HepG2 (cell line): ENCODE measurements around the gene ZNF217. TPM values are rescaled to one million over a fixed set of nuclear protein-coding genes. Genes with fewer than 3 reads are reported as not detected.

ENCODE experiments used
- ATAC-seq: fragments of 200-7000 bp; cut with Tn5 transposase; 3 replicates; pipeline ENCODE4 v1.9.1; 2020; ENCODE audit warnings: mild to moderate bottlenecking, moderate library complexity
- BruUV-seq: library from RNA; stranded (reverse); fragments of 400-500 nt; replicated peaks from 2 replicates; lab custom pipeline; 2021; lab: Mats Ljungman, UMichigan
- CTCF ChIA-PET: fragments of 300-600 bp; formaldehyde crosslinking; extraction: SDS; loops from one replicate; lab custom pipeline; 2021; ENCODE audit warnings: low total read pairs, inconsistent platforms, low intra/inter-chr PET ratio; lab: Yijun Ruan, JAX
- POLR2A ChIA-PET: fragments of 350-600 bp; sonication (Branson Sonifier 250); formaldehyde crosslinking; loops from one replicate; lab custom pipeline; 2020; ENCODE audit warnings: antibody characterized with exemption, inconsistent platforms; lab: Yijun Ruan, JAX
- DNase-seq: peaks from one replicate; pipeline ENCODE4 v3.0.0-alpha.2; 2015; ENCODE audit warnings: low spot score
- FAIRE-seq: peaks from 3 replicates; lab custom pipeline; 2011; peaks lifted over from hg19 to GRCh38; lab: Jason Lieb, UNC
- H2AFZ ChIP-seq: one replicate; pipeline ENCODE4 v1.6.1; 2011; ENCODE audit warnings: low read length, inconsistent platforms
- H3K27ac ChIP-seq: fragments of 300-600 bp; 3 replicates; pipeline ENCODE4 v1.8.0; 2011; ENCODE audit warnings: mixed run types, mild to moderate bottlenecking, mixed read lengths, low read length, inconsistent platforms; ENCODE audit not compliant: insufficient read depth; ENCODE audit errors: extremely low read length
- H3K27me3 ChIP-seq, 2 experiments: fragments of 200-600 bp in 1 of 2; 2 replicates in 1 of 2; 3 replicates in 1 of 2; pipeline versions ENCODE4 v1.6.0 to v1.8.0; 2011; ENCODE audit warnings: low read length in 2 of 2, mild to moderate bottlenecking in 2 of 2, moderate library complexity in 2 of 2, inconsistent platforms in 1 of 2; ENCODE audit not compliant: insufficient read depth in 2 of 2, control insufficient read depth in 1 of 2
- H3K36me3 ChIP-seq, 2 experiments: fragments of 200-600 bp in 1 of 2; replicated peaks in 1 of 2; 2 replicates in 1 of 2; 3 replicates in 1 of 2; pipeline versions ENCODE4 v1.5.1 to v1.8.0; 2011; ENCODE audit warnings: low read length in 2 of 2, inconsistent platforms in 1 of 2; ENCODE audit not compliant: insufficient read depth in 2 of 2, control insufficient read depth in 1 of 2
- H3K4me1 ChIP-seq: 2 replicates; pipeline ENCODE4 v1.5.1; 2012; ENCODE audit warnings: low read length, inconsistent platforms; ENCODE audit not compliant: insufficient read depth
- H3K4me2 ChIP-seq: 2 replicates; pipeline ENCODE4 v1.6.0; 2011; ENCODE audit warnings: low read depth, low read length, inconsistent platforms
- H3K4me3 ChIP-seq, 3 experiments: fragments of 200-600 bp in 1 of 3; sonication (generic), shearing (Covaris generic) in 1 of 3; replicated peaks in 1 of 3; 2 replicates each; pipeline ENCODE4 v1.5.1; 2011 to 2016; ENCODE audit warnings: low read length in 3 of 3, inconsistent platforms in 2 of 3, low read depth in 2 of 3, mild to moderate bottlenecking in 2 of 3, control low read depth in 1 of 3, mixed read lengths in 1 of 3; ENCODE audit not compliant: insufficient read depth in 1 of 3
- H3K79me2 ChIP-seq: one replicate; pipeline ENCODE4 v1.6.1; 2011; ENCODE audit warnings: low read length, inconsistent platforms; ENCODE audit not compliant: insufficient read depth
- H3K9ac ChIP-seq: 2 replicates; pipeline ENCODE4 v1.6.0; 2011; ENCODE audit warnings: mild to moderate bottlenecking, low read depth, low read length, inconsistent platforms; ENCODE audit not compliant: insufficient read depth
- H3K9me3 ChIP-seq: 2 replicates; pipeline ENCODE4 v1.5.1; 2012; ENCODE audit warnings: mild to moderate bottlenecking, low read length
- H4K20me1 ChIP-seq: 2 replicates; pipeline ENCODE4 v1.6.0; 2011; ENCODE audit warnings: inconsistent platforms, mild to moderate bottlenecking, low read length, moderate library complexity; ENCODE audit not compliant: insufficient read depth
- GRHL1 ChIP-seq: sonication (generic); formaldehyde crosslinking; conservative IDR thresholded peaks from 2 replicates; pipeline ENCODE4 v1.8.0; 2022; ENCODE audit warnings: missing genetic modification reagents
- HDAC1 ChIP-seq: sonication (generic); formaldehyde crosslinking; IDR thresholded peaks from 2 replicates; pipeline ENCODE4 v1.5.1; 2020; ENCODE audit warnings: mild to moderate bottlenecking, missing genetic modification reagents
- HOXA3 ChIP-seq: sonication (generic); formaldehyde crosslinking; IDR thresholded peaks from 2 replicates; pipeline ENCODE4 v1.5.0; 2020; ENCODE audit warnings: missing genetic modification reagents
- KDM3A ChIP-seq: IDR thresholded peaks from 2 replicates; pipeline ENCODE4 v1.6.1; 2018; ENCODE audit warnings: low read depth, missing compliant biosample characterization
- KDM5A ChIP-seq: fragments of 200-600 bp; sonication (generic); IDR thresholded peaks from 2 replicates; pipeline ENCODE4 v1.7.0; 2018; ENCODE audit warnings: antibody characterized with exemption, mild to moderate bottlenecking, low read length, borderline replicate concordance
- KDM6A ChIP-seq: IDR thresholded peaks from 2 replicates; pipeline ENCODE4 v1.6.1; 2016; ENCODE audit warnings: low read depth
- KLF6 ChIP-seq: IDR thresholded peaks from 2 replicates; pipeline ENCODE4 v1.8.0; 2016; ENCODE audit warnings: missing biosample characterization, missing genetic modification reagents
- MEIS2 ChIP-seq: sonication (generic); formaldehyde crosslinking; IDR thresholded peaks from 2 replicates; pipeline ENCODE4 v1.9.0; 2021; ENCODE audit warnings: mild to moderate bottlenecking, missing genetic modification reagents
- NCOR1 ChIP-seq: fragments of 200-600 bp; sonication (generic); IDR thresholded peaks from 2 replicates; pipeline ENCODE4 v1.7.0; 2017; ENCODE audit warnings: antibody characterized with exemption, low read length, borderline replicate concordance
- ONECUT2 ChIP-seq: sonication (generic); formaldehyde crosslinking; IDR thresholded peaks from 2 replicates; pipeline ENCODE4 v1.4.0; 2020; ENCODE audit warnings: missing genetic modification reagents
- PAX8 ChIP-seq: sonication (generic); formaldehyde crosslinking; IDR thresholded peaks from 2 replicates; pipeline ENCODE4 v1.8.0; 2022; ENCODE audit warnings: mild to moderate bottlenecking, missing genetic modification reagents, borderline replicate concordance
- POGK ChIP-seq: sonication (generic); formaldehyde crosslinking; conservative IDR thresholded peaks from 2 replicates; pipeline ENCODE4 v1.8.0; 2022; ENCODE audit warnings: mild to moderate bottlenecking, moderate library complexity, missing genetic modification reagents
- POLR2A ChIP-seq, 2 experiments: IDR thresholded peaks; 2 replicates each; pipeline ENCODE4 v1.6.1; 2011; ENCODE audit warnings: low read depth in 2 of 2, low read length in 2 of 2, mild to moderate bottlenecking in 1 of 2, moderate library complexity in 1 of 2; ENCODE audit not compliant: insufficient read depth in 1 of 2
- RARG ChIP-seq: sonication (generic); formaldehyde crosslinking; IDR thresholded peaks from 2 replicates; pipeline ENCODE4 v1.4.0; 2020; ENCODE audit warnings: low read depth, mild to moderate bottlenecking, missing genetic modification reagents
- SP5 ChIP-seq: IDR thresholded peaks from 2 replicates; pipeline ENCODE4 v1.6.1; 2016; ENCODE audit warnings: low read depth, borderline replicate concordance
- SRSF9 ChIP-seq: fragments of 200-400 bp; formaldehyde crosslinking; IDR thresholded peaks from 2 replicates; pipeline ENCODE4 v1.6.1; 2018; ENCODE audit warnings: borderline replicate concordance, mild to moderate bottlenecking, low read depth, low read length; ENCODE audit not compliant: insufficient read depth, poor library complexity, severe bottlenecking
- ZNF20 ChIP-seq: sonication (generic); formaldehyde crosslinking; IDR thresholded peaks from 2 replicates; pipeline ENCODE4 v1.4.0; 2020; ENCODE audit warnings: mild to moderate bottlenecking, moderate library complexity, missing genetic modification reagents
- ZNF431 ChIP-seq: sonication (generic); formaldehyde crosslinking; IDR thresholded peaks from 2 replicates; pipeline ENCODE4 v1.9.0; 2022; ENCODE audit warnings: missing genetic modification reagents, low read depth, mild to moderate bottlenecking, borderline replicate concordance
- ZNF883 ChIP-seq: sonication (generic); formaldehyde crosslinking; IDR thresholded peaks from 2 replicates; pipeline ENCODE4 v1.5.1; 2020; ENCODE audit warnings: mild to moderate bottlenecking, missing genetic modification reagents; ENCODE audit errors: not compliant biosample characterization
- ZNF891 ChIP-seq: sonication (generic); formaldehyde crosslinking; IDR thresholded peaks from 2 replicates; pipeline ENCODE4 v1.5.0; 2020; ENCODE audit warnings: mild to moderate bottlenecking, missing genetic modification reagents
- WGBS: methylation state at CpG from one replicate; pipeline ENCODE4 v1.1.6; 2017; ENCODE audit warnings: low lambda C conversion rate; 5-methylcytosine and 5-hydroxymethylcytosine counted together
- in situ Hi-C: cut with HindIII; loops from 2 replicates; pipeline ENCODE4 v1.10.0; 2017; ENCODE audit warnings: low pct_unique_long_range_greater_than_20kb; ENCODE audit not compliant: extremely low pct_ligation_motif_present
- intact Hi-C: fragments of 100-400 bp; cut with micrococcal nuclease; formaldehyde crosslinking; loops from one replicate; pipeline ENCODE4 v1.10.0; 2022; ENCODE audit not compliant: unreplicated experiment
- polyA plus RNA-seq, 8 experiments: library from polyadenylated mRNA; depleted of rRNA in 3 of 8; stranded (reverse) in 7 of 8; unstranded in 1 of 8; fragments of >200 nt; fragmentation: Illumina TruSeq in 4 of 8; extraction: Trizol in 4 of 8; gene quantifications; 2 replicates each; pipeline versions ENCODE4 v1.2.1 to v1.2.3, GENCODE V29; 2011 to 2016; ENCODE audit warnings: low read depth in 4 of 8, missing spikeins in 1 of 8, mixed read lengths in 1 of 8; ENCODE audit not compliant: insufficient read depth in 1 of 8
- total RNA-seq, 5 experiments: library from RNA; depleted of rRNA; stranded (reverse); fragments of >200 nt; fragmentation: Illumina TruSeq; extraction: Trizol; gene quantifications; 2 replicates each; pipeline ENCODE4 v1.2.3, GENCODE V29; 2016; ENCODE audit warnings: low read depth in 1 of 5

The ZNF217 gene
- total and polyA plus RNA-seq, 2 of the 13 experiments (the other 11 are each of a cell fraction or from before 2014, with no cell fraction given) = 22.3 to 29.8 TPM

GRCh38 chr20:53570446-53571276, 23.0 kb downstream of the ZNF217 start (continued):
- TF ChIP-seq KDM3A (no peak), HDAC1 (CRISPR knock-in tag) (no peak), KDM6A (CRISPR knock-in tag) (no peak), KDM5A (no peak), MEIS2 (CRISPR knock-in tag) (no peak), ONECUT2 (no peak), ZNF891 (no peak), GRHL1 (CRISPR knock-in tag) (no peak), KLF6 (CRISPR knock-in tag) (no peak), NCOR1 (no peak)

- Histone ChIP-seq H3K4me3 (no peak overlapping the region), H3K36me3 (peaks cover 48 to 89% of the 10 kb centered on the region in 2 experiments), H3K4me2 (no peak overlapping the region), H3K4me1 (no peaks in the 10 kb centered on the region), H3K9ac (no peak overlapping the region), H3K79me2 (peaks cover 53% of the 10 kb centered on the region), H2AFZ (no peak overlapping the region), H3K27ac (no peak overlapping the region), H3K9me3 (no peaks in the 10 kb centered on the region), H3K27me3 (no peaks in the 10 kb centered on the region), H4K20me1 (peaks cover 29% of the 10 kb centered on the region)
- POLR2A ChIA-PET = interaction anchor here (1.0 to 1.5 kb wide), 2 partner anchors 346 to 349 kb away, joined by 3 to 5 read pairs; no protein-coding TSS in a partner anchor
- no peak for DNase-seq
- intact Hi-C loops (loop anchor here (10.0 kb wide), 1 partner anchor 535 kb away; no protein-coding TSS in a partner anchor), in situ Hi-C loops (loop anchor here (10.0 kb wide), 3 partner anchors 495 to 635 kb away; partner anchors contain the start of gene PFDN4)
- 96% methylated on average over 7 of the region's 7 CpGs for WGBS
- BruUV-seq = no TSS peak
- no peak for FAIRE-seq
- CTCF ChIA-PET = no interaction called here
- no peak for ATAC-seq
- TF ChIP-seq PAX8 (CRISPR knock-in tag) (no peak), ZNF20 (no peak), SRSF9 (no peak), POGK (CRISPR knock-in tag) (no peak), HOXA3 (no peak), RARG (CRISPR knock-in tag) (no peak), SP5 (CRISPR knock-in tag) (no peak), ZNF431 (CRISPR knock-in tag) (no peak), ZNF883 (CRISPR knock-in tag) (peak; percentile 25), POLR2A (IDR thresholded peaks at IDR 0.05; ENCODE audit: insufficient read depth in 1 of 2, low read depth in 2 of 2, low read length in 2 of 2) (peak in 1 of 2 experiments; percentile 0; a peak in 1 of 4 replicates)
Observed at GRCh38 chr20:53569606-53570307, 23.9 kb downstream of the ZNF217 start.
